ENCODE data around the gene HMCN1. TPM values are rescaled to one million over a fixed set of nuclear protein-coding genes. Genes with fewer than 3 reads are reported as not detected.
"Not testable (repeated sequence)": the region's sequence is repeated elsewhere in the genome, so short reads cannot be mapped to it uniquely, and the experiment has no call there.

HMCN1 gene
- total RNA-seq, 1 donor from 2014 or later, result not detected

GRCh38 chr1:186211583-186211982, 477.4 kb downstream of the HMCN1 start:
- intact Hi-C loops (cut with micrococcal nuclease), result loop anchor here (10.0 kb wide), 2 partner anchors 113 to 477 kb away; partner anchors contain the start of gene HMCN1
- not testable (repeated sequence) for H3K4me3 Mint-ChIP-seq; H3K36me3 Mint-ChIP-seq (ENCODE audit: low read depth); H3K9me3 Mint-ChIP-seq; DNase-seq (ENCODE audit: low spot score); H3K27ac Mint-ChIP-seq; H3K4me1 Mint-ChIP-seq (ENCODE audit: low read depth)
- H3K27me3 Mint-ChIP-seq (ENCODE audit: insufficient read depth), result peaks cover 37% of the 10 kb centered on the region

- peak; percentile 19 for DNase-seq (ENCODE audit: low spot score)
- no peak overlapping the region for H3K4me3 Mint-ChIP-seq
- intact Hi-C loops (cut with micrococcal nuclease), result loop anchor here (1.0 to 10.0 kb wide), 4 partner anchors 57 to 478 kb away; partner anchors contain the start of gene HMCN1
- no peak overlapping the region for H3K27ac Mint-ChIP-seq
- H3K4me1 Mint-ChIP-seq (ENCODE audit: low read depth), result no peaks in the 10 kb centered on the region
- no peaks in the 10 kb centered on the region for H3K36me3 Mint-ChIP-seq (ENCODE audit: low read depth)
- no peaks in the 10 kb centered on the region for H3K9me3 Mint-ChIP-seq
- peaks cover 26% of the 10 kb centered on the region for H3K27me3 Mint-ChIP-seq (ENCODE audit: insufficient read depth)
Observed at GRCh38 chr1:186212568-186213224, 478.5 kb downstream of the HMCN1 start.

DNA sequence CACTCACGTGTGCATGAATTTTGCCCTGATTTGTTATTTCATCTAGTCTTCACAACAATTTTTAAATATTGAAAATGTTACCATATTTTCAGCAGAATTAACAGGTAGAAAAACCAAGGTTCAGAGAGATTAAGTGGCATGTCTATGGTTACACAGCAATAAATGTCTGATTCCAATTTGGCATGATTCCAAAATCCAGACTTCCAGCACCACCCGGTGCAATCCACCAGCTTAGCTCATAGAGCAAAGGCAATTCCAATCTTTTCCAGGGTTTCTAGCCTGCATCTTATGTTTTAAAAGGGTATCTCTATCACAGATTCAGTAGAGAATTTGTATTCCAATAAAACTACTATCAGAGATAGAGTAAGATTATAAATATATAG, 479.0 kb downstream of the HMCN1 start:
- no peaks in the 10 kb centered on the region for H3K36me3 Mint-ChIP-seq (ENCODE audit: low read depth)
- no peak for DNase-seq (ENCODE audit: low spot score)
- peaks cover 24% of the 10 kb centered on the region for H3K27me3 Mint-ChIP-seq (ENCODE audit: insufficient read depth)
- H3K4me1 Mint-ChIP-seq (ENCODE audit: low read depth), result no peaks in the 10 kb centered on the region
- no peak overlapping the region for H3K27ac Mint-ChIP-seq
- intact Hi-C loops (cut with micrococcal nuclease), result loop anchor here (10.0 kb wide), 2 partner anchors 112 to 478 kb away; partner anchors contain the start of gene HMCN1
- H3K9me3 Mint-ChIP-seq, result no peaks in the 10 kb centered on the region
- no peak overlapping the region for H3K4me3 Mint-ChIP-seq

GRCh38 chr1:186214791-186215190, 480.6 kb downstream of the HMCN1 start:
- no peak overlapping the region for H3K4me3 Mint-ChIP-seq
- H3K4me1 Mint-ChIP-seq (ENCODE audit: low read depth), result no peaks in the 10 kb centered on the region
- H3K27me3 Mint-ChIP-seq (ENCODE audit: insufficient read depth), result peaks cover 18% of the 10 kb centered on the region
- intact Hi-C loops (cut with micrococcal nuclease), result loop anchor here (10.0 kb wide), 2 partner anchors 110 to 480 kb away; partner anchors contain the start of gene HMCN1
- H3K9me3 Mint-ChIP-seq, result no peaks in the 10 kb centered on the region
- no peak for DNase-seq (ENCODE audit: low spot score)
- H3K27ac Mint-ChIP-seq, result no peak overlapping the region
- H3K36me3 Mint-ChIP-seq (ENCODE audit: low read depth), result no peaks in the 10 kb centered on the region

GRCh38 chr1:186215636-186216035, 481.4 kb downstream of the HMCN1 start:
- intact Hi-C loops (cut with micrococcal nuclease), result loop anchor here (10.0 kb wide), 2 partner anchors 109 to 481 kb away; partner anchors contain the start of gene HMCN1

GRCh38 chr1:186218654-186219352, 484.6 kb downstream of the HMCN1 start:
- no peak for DNase-seq (ENCODE audit: low spot score)
- Mint-ChIP-seq H3K36me3 (ENCODE audit: low read depth) (no peaks in the 10 kb centered on the region), H3K27me3 (ENCODE audit: insufficient read depth) (peaks cover 26% of the 10 kb centered on the region), H3K9me3 (no peaks in the 10 kb centered on the region), H3K27ac (no peak overlapping the region), H3K4me1 (ENCODE audit: low read depth) (no peaks in the 10 kb centered on the region), H3K4me3 (no peak overlapping the region)
- intact Hi-C loops (cut with micrococcal nuclease), result loop anchor here (10.0 kb wide), 2 partner anchors 106 to 484 kb away; partner anchors contain the start of gene HMCN1

More at GRCh38 chr1:186215636-186216035, 481.4 kb downstream of the HMCN1 start:
- no peak overlapping the region for H3K27ac Mint-ChIP-seq
- H3K9me3 Mint-ChIP-seq, result no peaks in the 10 kb centered on the region
- DNase-seq (ENCODE audit: low spot score), result no peak
- H3K27me3 Mint-ChIP-seq (ENCODE audit: insufficient read depth), result peaks cover 22% of the 10 kb centered on the region
- no peaks in the 10 kb centered on the region for H3K4me1 Mint-ChIP-seq (ENCODE audit: low read depth)
- no peaks in the 10 kb centered on the region for H3K36me3 Mint-ChIP-seq (ENCODE audit: low read depth)
- no peak overlapping the region for H3K4me3 Mint-ChIP-seq

DNA sequence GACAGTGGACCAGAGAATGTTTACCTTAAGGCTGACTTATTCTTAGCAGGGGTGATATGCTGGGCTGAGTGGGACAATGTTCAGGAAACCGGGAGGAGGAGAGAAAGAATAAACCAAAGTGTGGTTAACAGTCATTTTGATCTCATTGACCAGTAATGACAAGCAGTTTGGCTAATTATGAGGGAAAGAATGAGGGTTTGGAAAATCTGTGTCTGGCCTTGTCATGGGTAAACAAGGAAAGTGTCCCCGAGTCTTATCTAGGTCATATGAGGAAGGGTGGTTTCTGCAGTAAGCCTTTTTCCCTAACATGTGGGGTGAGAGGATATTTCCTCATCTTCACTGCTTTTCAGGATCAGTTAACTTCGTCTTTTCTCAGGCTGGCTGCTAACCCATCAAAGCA, 485.9 kb downstream of the HMCN1 start:
- H3K4me1 Mint-ChIP-seq (ENCODE audit: low read depth), result no peaks in the 10 kb centered on the region
- no peak for DNase-seq (ENCODE audit: low spot score)
- intact Hi-C loops (cut with micrococcal nuclease), result no loop called here
- no peaks in the 10 kb centered on the region for H3K36me3 Mint-ChIP-seq (ENCODE audit: low read depth)
- H3K27me3 Mint-ChIP-seq (ENCODE audit: insufficient read depth), result peaks cover 21% of the 10 kb centered on the region
- no peak overlapping the region for H3K27ac Mint-ChIP-seq
- no peak overlapping the region for H3K4me3 Mint-ChIP-seq
- no peaks in the 10 kb centered on the region for H3K9me3 Mint-ChIP-seq

DNA sequence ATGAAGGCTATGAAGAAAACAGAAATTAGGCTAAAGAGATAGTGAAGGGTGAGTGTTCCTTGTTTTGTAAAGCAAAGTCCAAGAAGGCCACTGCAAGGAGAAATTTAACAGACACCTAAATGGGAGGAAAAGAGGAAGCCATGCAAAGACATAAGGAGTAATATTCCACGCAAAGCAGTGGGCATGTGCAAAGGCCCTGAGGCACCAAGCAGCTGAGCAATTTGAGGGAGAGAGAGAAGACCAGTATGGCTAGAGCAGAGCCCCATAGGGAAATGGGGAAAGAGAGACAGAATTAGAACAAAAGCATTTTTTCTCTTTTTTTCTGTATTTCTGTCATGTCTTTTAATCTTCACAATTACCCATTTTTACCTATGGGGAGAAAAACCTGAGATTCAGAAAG, 486.7 kb downstream of the HMCN1 start:
- Mint-ChIP-seq H3K4me1 (ENCODE audit: low read depth) (no peaks in the 10 kb centered on the region), H3K27ac (no peak overlapping the region), H3K36me3 (ENCODE audit: low read depth) (no peaks in the 10 kb centered on the region)

GRCh38 chr1:186225096-186225495, 490.9 kb downstream of the HMCN1 start:
- no peaks in the 10 kb centered on the region for H3K36me3 Mint-ChIP-seq (ENCODE audit: low read depth)
- no peak overlapping the region for H3K4me3 Mint-ChIP-seq
- no peaks in the 10 kb centered on the region for H3K9me3 Mint-ChIP-seq
- no peak for DNase-seq (ENCODE audit: low spot score)
- no peak overlapping the region for H3K27ac Mint-ChIP-seq
- intact Hi-C loops (cut with micrococcal nuclease), result no loop called here
- H3K27me3 Mint-ChIP-seq (ENCODE audit: insufficient read depth), result peaks cover 19% of the 10 kb centered on the region
- H3K4me1 Mint-ChIP-seq (ENCODE audit: low read depth), result no peaks in the 10 kb centered on the region

More for the DNA sequence above, 486.7 kb downstream of the HMCN1 start:
- intact Hi-C loops (cut with micrococcal nuclease), result no loop called here
- peaks cover 19% of the 10 kb centered on the region for H3K27me3 Mint-ChIP-seq (ENCODE audit: insufficient read depth)
- DNase-seq (ENCODE audit: low spot score), result no peak
- no peak overlapping the region for H3K4me3 Mint-ChIP-seq
- no peaks in the 10 kb centered on the region for H3K9me3 Mint-ChIP-seq

GRCh38 chr1:186228749-186229148, 494.6 kb downstream of the HMCN1 start:
- Mint-ChIP-seq H3K27ac (no peak overlapping the region), H3K27me3 (ENCODE audit: insufficient read depth) (peaks cover 17% of the 10 kb centered on the region), H3K4me3 (no peak overlapping the region), H3K4me1 (ENCODE audit: low read depth) (no peaks in the 10 kb centered on the region), H3K9me3 (no peaks in the 10 kb centered on the region), H3K36me3 (ENCODE audit: low read depth) (no peaks in the 10 kb centered on the region)
- DNase-seq (ENCODE audit: low spot score), result no peak
- intact Hi-C loops (cut with micrococcal nuclease), result no loop called here

GRCh38 chr1:186231861-186232436, 497.8 kb downstream of the HMCN1 start:
- Mint-ChIP-seq H3K27me3 (ENCODE audit: insufficient read depth) (peaks cover 15% of the 10 kb centered on the region), H3K27ac (no peak overlapping the region), H3K4me3 (no peak overlapping the region), H3K36me3 (ENCODE audit: low read depth) (no peaks in the 10 kb centered on the region), H3K4me1 (ENCODE audit: low read depth) (no peaks in the 10 kb centered on the region), H3K9me3 (no peaks in the 10 kb centered on the region)
- intact Hi-C loops (cut with micrococcal nuclease), result no loop called here
- DNase-seq (ENCODE audit: low spot score), result no peak

DNA sequence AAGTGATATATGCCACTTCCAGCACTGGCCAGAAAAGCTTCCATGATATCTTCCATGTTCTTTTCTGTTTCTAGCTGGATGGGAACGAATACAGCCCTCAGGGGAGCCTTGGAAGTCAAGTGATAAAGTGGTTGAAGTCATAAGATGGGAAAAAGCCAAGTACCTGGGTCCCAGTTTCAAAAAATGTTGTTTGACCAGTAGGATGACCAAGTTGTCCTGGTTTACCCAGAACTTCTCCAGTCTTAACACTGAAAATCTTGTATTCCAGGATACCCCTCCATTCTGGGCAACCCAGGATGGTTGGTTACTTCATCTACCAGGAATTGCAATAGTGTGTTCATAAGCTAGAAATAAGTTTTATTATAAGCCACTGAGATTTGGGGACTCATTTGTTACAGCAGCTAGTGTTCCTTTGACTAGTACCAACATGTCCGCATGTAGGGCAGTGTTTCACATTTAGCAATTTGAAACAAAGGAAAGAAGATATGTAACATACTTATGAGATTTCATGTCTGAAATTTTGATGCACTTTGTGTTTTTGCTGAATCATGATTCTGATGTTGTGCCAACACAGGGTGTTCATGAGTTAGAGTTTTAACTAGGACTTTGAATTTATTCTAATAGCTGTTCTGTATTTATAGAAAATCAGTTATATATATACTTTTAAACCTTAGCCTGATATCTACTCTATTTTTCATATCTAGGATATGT, 500.9 kb downstream of the HMCN1 start:
- Mint-ChIP-seq H3K27ac (no peak overlapping the region), H3K4me3 (no peak overlapping the region), H3K27me3 (ENCODE audit: insufficient read depth) (peaks cover 10% of the 10 kb centered on the region), H3K36me3 (ENCODE audit: low read depth) (no peaks in the 10 kb centered on the region), H3K4me1 (ENCODE audit: low read depth) (no peaks in the 10 kb centered on the region), H3K9me3 (no peaks in the 10 kb centered on the region)
- intact Hi-C loops (cut with micrococcal nuclease), result no loop called here
- no peak for DNase-seq (ENCODE audit: low spot score)
